GM12878 (cell line): Measurements from ENCODE around the gene KCTD19. TPM values are rescaled to one million over a fixed set of nuclear protein-coding genes. Genes with fewer than 3 reads are reported as not detected.

Experiments used
- ATAC-seq: fragments of 200-7000 bp; cut with Tn5 transposase; 3 replicates; pipeline ENCODE4 v1.9.1; 2020; ENCODE audit warnings: mild to moderate bottlenecking, moderate library complexity
- BruUV-seq: library from RNA; stranded (reverse); fragments of 400-500 nt; replicated peaks from 2 replicates; lab custom pipeline; 2021; lab: Mats Ljungman, UMichigan
- CTCF ChIA-PET: fragments of 300-600 bp; sonication (Branson Sonifier 250); formaldehyde crosslinking; extraction: SDS; loops from one replicate; lab custom pipeline; 2021; ENCODE audit warnings: inconsistent platforms; lab: Yijun Ruan, JAX
- POLR2A ChIA-PET: fragments of 350-600 bp; formaldehyde crosslinking; extraction: SDS; loops from one replicate; lab custom pipeline; 2021; ENCODE audit warnings: inconsistent platforms; lab: Charles Lee
- RAD21 ChIA-PET: fragments of 300-600 bp; sonication (Branson Sonifier 250); formaldehyde crosslinking; loops from one replicate; lab custom pipeline; 2023; ENCODE audit warnings: antibody characterized with exemption; ENCODE audit not compliant: unreplicated experiment; lab: Charles Lee
- SMC1A ChIA-PET: fragments of 300-600 bp; sonication (Branson Sonifier 250); formaldehyde crosslinking; loops from one replicate; lab custom pipeline; 2023; ENCODE audit not compliant: unreplicated experiment, uncharacterized antibody; lab: Charles Lee
- DNase-seq: peaks from one replicate; pipeline ENCODE4 v3.0.0-alpha.2; 2011; ENCODE audit warnings: low read depth, low spot score
- FAIRE-seq: peaks from 3 replicates; lab custom pipeline; 2011; peaks lifted over from hg19 to GRCh38; lab: Jason Lieb, UNC
- H2AFZ ChIP-seq: 2 replicates; pipeline ENCODE4 v1.6.0; 2011; ENCODE audit warnings: low read depth, low read length, control low read depth; ENCODE audit not compliant: control insufficient read depth
- H3K27ac ChIP-seq: 2 replicates; pipeline ENCODE4 v1.5.1; 2011; ENCODE audit warnings: control low read depth; ENCODE audit not compliant: control insufficient read depth, insufficient read depth
- H3K27me3 ChIP-seq, 2 experiments: replicated peaks in 1 of 2; 2 replicates each; pipeline versions ENCODE4 v1.6.0 to v1.6.1; 2011; ENCODE audit warnings: low read length in 1 of 2; ENCODE audit not compliant: control insufficient read depth in 2 of 2, insufficient read depth in 2 of 2
- H3K36me3 ChIP-seq, 2 experiments: 2 replicates each; pipeline ENCODE4 v1.5.1; 2011; ENCODE audit warnings: low read length in 1 of 2; ENCODE audit not compliant: control insufficient read depth in 2 of 2, insufficient read depth in 2 of 2
- H3K4me1 ChIP-seq: 2 replicates; pipeline ENCODE4 v1.6.1; 2011; ENCODE audit warnings: mild to moderate bottlenecking, low read length, moderate library complexity, mixed read lengths; ENCODE audit not compliant: control insufficient read depth, insufficient read depth
- H3K4me2 ChIP-seq: 2 replicates; pipeline ENCODE4 v1.6.0; 2011; ENCODE audit warnings: control low read depth; ENCODE audit not compliant: control insufficient read depth, insufficient read depth
- H3K4me3 ChIP-seq: fragments of 200-600 bp; sonication (generic); 2 replicates; pipeline ENCODE4 v1.5.1; 2016
- H3K79me2 ChIP-seq: 2 replicates; pipeline ENCODE4 v1.6.0; 2011; ENCODE audit warnings: low read length; ENCODE audit not compliant: control insufficient read depth, insufficient read depth
- H3K9ac ChIP-seq: 2 replicates; pipeline ENCODE4 v1.8.0; 2011; ENCODE audit warnings: low read length, control low read depth, mixed read lengths; ENCODE audit not compliant: control insufficient read depth, insufficient read depth
- H3K9me3 ChIP-seq: replicated peaks from 3 replicates; pipeline ENCODE4 v1.5.1; 2011; ENCODE audit warnings: mild to moderate bottlenecking, low read length; ENCODE audit not compliant: control insufficient read depth, insufficient read depth
- H4K20me1 ChIP-seq: 2 replicates; pipeline ENCODE4 v1.6.0; 2011; ENCODE audit not compliant: control insufficient read depth, insufficient read depth
- BHLHE40 ChIP-seq, 2 experiments: fragments of 450-650 bp in 1 of 2; IDR thresholded peaks; 2 replicates each; pipeline ENCODE4 v1.6.1; 2011 to 2017; ENCODE audit warnings: low read depth in 2 of 2, borderline replicate concordance in 1 of 2, improper control_type of control experiment in 1 of 2, low read length in 1 of 2, mild to moderate bottlenecking in 1 of 2
- DPF2 ChIP-seq: fragments of 450-650 bp; IDR thresholded peaks from 2 replicates; pipeline ENCODE4 v1.6.1; 2017; ENCODE audit warnings: mild to moderate bottlenecking
- EED ChIP-seq: sonication (generic); IDR thresholded peaks from 2 replicates; pipeline ENCODE4 v1.6.1; 2016; ENCODE audit warnings: antibody characterized with exemption, low read depth
- EGR1 ChIP-seq, 2 experiments: IDR thresholded peaks; 1 replicate in 1 of 2; 2 replicates in 1 of 2; pipeline ENCODE4 v1.6.1; 2011 to 2012; ENCODE audit warnings: low read depth in 2 of 2, low read length in 2 of 2, borderline replicate concordance in 1 of 2, mild to moderate bottlenecking in 1 of 2, moderate library complexity in 1 of 2
- EP300 ChIP-seq, 2 experiments: fragments of 150-350 bp in 1 of 2; IDR thresholded peaks; 2 replicates each; pipeline ENCODE4 v1.6.1; 2011 to 2012; ENCODE audit warnings: low read depth in 2 of 2, low read length in 2 of 2, borderline replicate concordance in 1 of 2, improper control_type of control experiment in 1 of 2, inconsistent platforms in 1 of 2; ENCODE audit not compliant: control insufficient read depth in 1 of 2
- IKZF1 ChIP-seq: fragments of 450-650 bp; conservative IDR thresholded peaks from 2 replicates; pipeline ENCODE4 v1.6.1; 2017; ENCODE audit warnings: antibody characterized with exemption, mild to moderate bottlenecking
- JUNB ChIP-seq: IDR thresholded peaks from 2 replicates; pipeline ENCODE4 v1.6.1; 2016; ENCODE audit warnings: antibody characterized with exemption, mild to moderate bottlenecking
- JUND ChIP-seq: IDR thresholded peaks from 2 replicates; pipeline ENCODE4 v1.6.1; 2012; ENCODE audit warnings: low read depth, mild to moderate bottlenecking, low read length, improper control_type of control experiment, moderate library complexity
- NFYB ChIP-seq: IDR thresholded peaks from 2 replicates; pipeline ENCODE4 v1.6.1; 2011; ENCODE audit warnings: low read depth, mild to moderate bottlenecking, low read length, improper control_type of control experiment, moderate library complexity; ENCODE audit not compliant: insufficient read depth
- POLR2A ChIP-seq: IDR thresholded peaks from 2 replicates; pipeline ENCODE4 v1.6.1; 2011; ENCODE audit warnings: low read depth, mild to moderate bottlenecking, low read length
- SIN3A ChIP-seq: IDR thresholded peaks from 2 replicates; pipeline ENCODE4 v1.6.1; 2012; ENCODE audit warnings: low read depth, low read length, improper control_type of control experiment
- SKIL ChIP-seq: fragments of 450-650 bp; IDR thresholded peaks from 2 replicates; pipeline ENCODE4 v1.6.1; 2017; ENCODE audit warnings: mild to moderate bottlenecking, low read depth, inconsistent platforms; ENCODE audit not compliant: poor library complexity, severe bottlenecking
- SMARCA5 ChIP-seq: fragments of 450-650 bp; IDR thresholded peaks from 2 replicates; pipeline ENCODE4 v1.6.1; 2017; ENCODE audit warnings: mild to moderate bottlenecking
- SMC3 ChIP-seq: IDR thresholded peaks from 2 replicates; pipeline ENCODE4 v1.6.1; 2011; ENCODE audit warnings: low read length, improper control_type of control experiment, borderline replicate concordance
- SP1 ChIP-seq: IDR thresholded peaks from one replicate; pipeline ENCODE4 v1.6.1; 2011; ENCODE audit warnings: low read depth, low read length
- SREBF1 ChIP-seq: IDR thresholded peaks from 2 replicates; pipeline ENCODE4 v1.6.1; 2012; ENCODE audit warnings: mild to moderate bottlenecking, low read length
- SRF ChIP-seq, 2 experiments: IDR thresholded peaks; 2 replicates each; pipeline ENCODE4 v1.6.1; 2011; ENCODE audit warnings: low read depth in 2 of 2, low read length in 2 of 2, mild to moderate bottlenecking in 1 of 2, moderate library complexity in 1 of 2
- TCF3 ChIP-seq: IDR thresholded peaks from 2 replicates; pipeline ENCODE4 v1.6.1; 2012; ENCODE audit warnings: low read depth, mild to moderate bottlenecking, low read length, borderline replicate concordance; ENCODE audit not compliant: insufficient read depth
- USF1 ChIP-seq: IDR thresholded peaks from 2 replicates; pipeline ENCODE4 v1.6.1; 2011; ENCODE audit warnings: borderline replicate concordance, low read depth, mild to moderate bottlenecking, moderate library complexity, mixed read lengths, low read length; ENCODE audit not compliant: insufficient read depth; ENCODE audit errors: extremely low read length
- ZNF207 ChIP-seq: fragments of 450-650 bp; IDR thresholded peaks from 2 replicates; pipeline ENCODE4 v1.6.1; 2014; ENCODE audit warnings: antibody characterized with exemption, mild to moderate bottlenecking, borderline replicate concordance
- WGBS: methylation state at CpG from one replicate; pipeline ENCODE4 v1.1.6; 2016; ENCODE audit warnings: low lambda C conversion rate; ENCODE audit not compliant: insufficient replicate concordance, insufficient coverage; ENCODE audit errors: missing lambda C conversion rate; 5-methylcytosine and 5-hydroxymethylcytosine counted together
- in situ Hi-C: fragments of 300-500 bp; cut with MboI; formaldehyde crosslinking; loops from 9 replicates; pipeline ENCODE4 v1.14.3; 2018; ENCODE audit warnings: mixed read lengths
- intact Hi-C: fragments of 100-400 bp; cut with micrococcal nuclease; formaldehyde crosslinking; loops from one replicate; pipeline ENCODE4 v1.14.2; 2022; ENCODE audit not compliant: unreplicated experiment
- polyA plus RNA-seq, 11 experiments: library from polyadenylated mRNA; depleted of rRNA in 4 of 11; unstranded in 6 of 11; stranded (reverse) in 5 of 11; fragments of >200 nt; fragmentation: Nextera tagmentation in 4 of 11; fragmentation: Illumina TruSeq in 1 of 11; extraction: Ambion mirVana in 4 of 11; extraction: Trizol in 1 of 11; gene quantifications; 1 replicate in 1 of 11; 2 replicates in 10 of 11; pipeline versions ENCODE4 v1.2.1 to v1.2.3, GENCODE V29; 2011 to 2016; ENCODE audit warnings: inconsistent platforms in 2 of 11, missing spikeins in 2 of 11, low read depth in 1 of 11
- total RNA-seq, 4 experiments: library from RNA; depleted of rRNA in 3 of 4; stranded (reverse); fragments of >200 nt in 3 of 4; fragmentation: Illumina TruSeq in 1 of 4; extraction: Trizol in 1 of 4; gene quantifications; 2 replicates each; pipeline versions ENCODE4 v1.2.1 to v1.2.3, GENCODE V29; 2013 to 2021

The KCTD19 gene
- total and polyA plus RNA-seq, 10 of the 15 experiments (the other 5 are each of a cell fraction or from before 2014, with no cell fraction given) = 1.6 to 8.9 (median 3.9) TPM

DNA sequence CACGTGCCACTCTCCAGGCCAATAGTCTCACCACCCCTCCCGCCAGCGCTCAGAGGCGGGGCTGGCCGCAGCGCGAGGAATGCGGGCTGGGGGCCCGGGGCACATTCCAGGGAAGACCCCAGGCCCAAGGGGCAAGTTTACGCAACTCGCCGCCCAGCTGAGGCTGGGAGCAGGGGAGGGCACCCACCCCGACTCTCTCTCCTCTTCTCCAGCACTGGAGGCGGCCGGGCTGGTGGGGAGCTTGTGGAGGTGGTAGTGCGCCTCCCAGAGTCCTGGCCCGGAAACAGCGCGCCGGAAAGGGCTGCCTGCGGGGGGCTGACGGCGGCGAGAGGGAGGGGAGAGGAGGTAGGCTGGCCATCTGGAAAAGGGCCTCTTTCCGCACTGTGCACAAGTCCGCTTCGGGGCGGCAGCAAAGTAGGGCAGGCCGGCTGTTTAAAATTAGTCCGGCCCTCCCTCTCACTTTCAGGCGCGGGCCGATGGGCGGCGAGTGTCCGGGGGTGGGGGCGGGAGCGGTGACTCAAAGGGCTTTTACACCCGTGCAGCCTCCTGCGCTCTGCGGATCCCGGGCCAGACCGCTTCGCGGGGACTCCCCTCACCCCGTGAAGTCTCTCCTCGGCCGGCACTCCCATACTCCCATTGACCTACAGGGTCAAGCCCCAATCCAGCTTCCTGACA lies 80.3 kb downstream of the KCTD19 start:
- no peak for FAIRE-seq
- peaks cover 38% of the 10 kb centered on the region for H3K79me2 ChIP-seq
- no peaks in the 10 kb centered on the region for H3K9me3 ChIP-seq
- peak overlapping the region; percentile 98 for H3K27ac ChIP-seq
- H3K4me1 ChIP-seq = peaks cover 39% of the 10 kb centered on the region
- peak overlapping the region; percentile 99 for H3K4me2 ChIP-seq
- BruUV-seq = no TSS peak
- no peaks in the 10 kb centered on the region for H3K36me3 ChIP-seq
- ChIA-PET POLR2A (interaction anchor here (0.6 to 8.0 kb wide), 7 partner anchors 20 to 178 kb away, joined by 3 to 100 read pairs (median 3); partner anchors contain the start of genes FBXL8, TMEM208 and TRADD), SMC1A (interaction anchor here (1.1 to 4.1 kb wide), 4 partner anchors 8 to 76 kb away, joined by 3 to 21 read pairs (median 4); partner anchors contain the start of genes NOL3 and TMEM208), CTCF (interaction anchor here (0.7 to 4.9 kb wide), 10 partner anchors 14 to 291 kb away, joined by 3 to 29 read pairs (median 3); partner anchors contain the start of genes ELMO3 and TMEM208), RAD21 (interaction anchor here (0.6 to 2.4 kb wide), 9 partner anchors 9 to 319 kb away, joined by 3 to 23 read pairs (median 3); partner anchors contain the start of genes ATP6V0D1, E2F4 and TMEM208)
- peak overlapping the region; percentile 55 for H2AFZ ChIP-seq
- H4K20me1 ChIP-seq = no peaks in the 10 kb centered on the region
- in situ Hi-C loops = no loop called here
- under 1% methylated on average over 46 of the region's 48 CpGs for WGBS
- no peaks in the 10 kb centered on the region; a peak in 1 of 4 replicates for H3K27me3 ChIP-seq
- no peak for DNase-seq
- intact Hi-C loops = loop anchor here (2.0 kb wide), 2 partner anchors 53 to 61 kb away; partner anchors contain the start of gene E2F4
- peak overlapping the region; percentile 97 for H3K4me3 ChIP-seq
- peak overlapping the region; percentile 82 for H3K9ac ChIP-seq
- peak; percentile 53 for ATAC-seq
- TF ChIP-seq NFYB = peak; percentile 51; the same call in 1 of the 2 replicates
- TF ChIP-seq TCF3 = no peak
- TF ChIP-seq JUND = 0 out of 2 replicates have a peak, but pooled peaks have one; percentile 10
- TF ChIP-seq SMARCA5 = 0 out of 2 replicates have a peak, but pooled peaks have one; percentile 12
- TF ChIP-seq ZNF207 = 0 out of 2 replicates have a peak, but pooled peaks have one; percentile 31
- peak; percentile 90 for TF ChIP-seq IKZF1
- no peak for TF ChIP-seq SRF (IDR thresholded peaks at IDR 0.05; ENCODE audit: low read depth in 2 of 2, low read length in 2 of 2)
- 0 out of 2 replicates have a peak, but pooled peaks have one; percentile 23 for TF ChIP-seq SIN3A
- 0 out of 2 replicates have a peak, but pooled peaks have one; percentile 12 for TF ChIP-seq JUNB
- TF ChIP-seq SP1 = no peak
- peak; percentile 79 for TF ChIP-seq USF1
- TF ChIP-seq BHLHE40 (IDR thresholded peaks at IDR 0.05; ENCODE audit: borderline replicate concordance in 1 of 2, low read depth in 2 of 2, low read length in 1 of 2) = peak; percentile 70 to 85
- TF ChIP-seq EED = peak; percentile 44; the same call in 1 of the 2 replicates
- peak; percentile 13 for TF ChIP-seq SKIL
- TF ChIP-seq SREBF1 = no peak
- no peak for TF ChIP-seq EP300 (IDR thresholded peaks at IDR 0.05; ENCODE audit: borderline replicate concordance in 1 of 2, control insufficient read depth in 1 of 2, low read depth in 2 of 2, low read length in 2 of 2)
- TF ChIP-seq SMC3 = 0 out of 2 replicates have a peak, but pooled peaks have one; percentile 13
- TF ChIP-seq POLR2A = peak; percentile 66
- peak in 1 of 2 experiments; percentile 56; a peak in 1 of 3 replicates for TF ChIP-seq EGR1 (IDR thresholded peaks at IDR 0.05; ENCODE audit: borderline replicate concordance in 1 of 2, low read depth in 2 of 2, low read length in 2 of 2)
- peak; percentile 44; the same call in 1 of the 2 replicates for TF ChIP-seq DPF2
